ENCODE measurements around the gene LONRF3.

The LONRF3 gene

GRCh38 chrX:119041175-119041574 is 66.8 kb downstream of the LONRF3 start:
- DNase-seq = no peak

- no peak for DNase-seq
Observed at GRCh38 chrX:119042040-119042439, 67.6 kb downstream of the LONRF3 start.

GRCh38 chrX:119042996-119043395 is 68.6 kb downstream of the LONRF3 start:
- DNase-seq = no peak

GRCh38 chrX:119045884-119046283 is 71.5 kb downstream of the LONRF3 start:
- DNase-seq = no peak

GRCh38 chrX:119055687-119056086 is 81.3 kb downstream of the LONRF3 start:
- no peak for DNase-seq

- no peak for DNase-seq
Observed at GRCh38 chrX:119062750-119063374, 88.4 kb downstream of the LONRF3 start.

- no peak for DNase-seq
Observed at GRCh38 chrX:119063428-119063827, 89.0 kb downstream of the LONRF3 start.

GRCh38 chrX:119067023-119067739 is 92.8 kb downstream of the LONRF3 start:
- DNase-seq = peak; percentile 49

All from stimulated activated CD4-positive, alpha-beta T cell treated with anti-CD3 and anti-CD28 coated beads, Interleukin-4, amount 100 ng/mL, for 24 hours (primary cell).